ENCODE measurements around the gene LASP1.

Gene LASP1

DNA sequence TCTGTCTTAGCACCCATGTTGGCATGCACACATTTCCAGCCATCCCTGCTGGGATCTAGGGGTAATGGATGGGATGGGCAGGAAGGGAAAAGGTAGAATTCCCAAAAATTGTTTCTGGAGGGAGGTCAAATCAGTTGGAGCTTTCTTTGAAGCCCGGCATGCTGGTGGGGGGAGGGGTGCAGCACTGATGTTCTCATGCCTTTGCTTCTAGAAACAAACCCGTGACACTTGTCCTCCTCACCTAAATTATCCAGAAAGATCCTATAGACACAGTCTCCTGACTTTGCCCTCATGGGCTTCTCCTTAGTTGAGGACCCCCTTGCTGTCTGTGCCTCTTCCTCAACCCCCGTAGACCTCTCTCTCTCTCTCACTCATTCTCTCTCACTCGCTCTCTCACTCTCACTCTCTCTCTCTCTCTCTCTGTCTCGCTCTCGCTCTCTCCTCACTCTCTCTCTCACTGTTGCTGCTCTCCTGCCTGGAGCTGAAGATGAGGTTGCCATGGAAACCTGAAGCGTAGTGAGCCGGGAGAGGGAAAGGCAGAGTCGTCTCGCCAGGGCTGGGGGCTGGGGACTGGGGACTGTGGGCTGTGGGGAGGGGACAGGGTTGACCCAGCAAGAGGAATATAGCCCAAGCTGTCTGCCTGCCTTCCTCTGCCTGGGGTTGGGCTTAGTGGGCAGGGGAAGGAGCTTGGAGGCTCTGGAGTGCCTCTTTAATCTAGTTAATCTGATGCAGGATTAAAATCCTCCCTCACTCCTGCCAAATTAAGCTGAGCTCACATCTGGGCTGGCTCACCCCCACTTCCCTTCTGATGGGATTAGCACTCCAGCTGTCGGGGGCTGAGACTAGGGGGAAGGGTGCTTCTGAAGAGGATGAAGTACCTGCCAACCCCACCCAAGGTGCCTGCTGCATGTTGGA lies 16.1 kb downstream of the LASP1 start:
- TF ChIP-seq, protein P1, sequence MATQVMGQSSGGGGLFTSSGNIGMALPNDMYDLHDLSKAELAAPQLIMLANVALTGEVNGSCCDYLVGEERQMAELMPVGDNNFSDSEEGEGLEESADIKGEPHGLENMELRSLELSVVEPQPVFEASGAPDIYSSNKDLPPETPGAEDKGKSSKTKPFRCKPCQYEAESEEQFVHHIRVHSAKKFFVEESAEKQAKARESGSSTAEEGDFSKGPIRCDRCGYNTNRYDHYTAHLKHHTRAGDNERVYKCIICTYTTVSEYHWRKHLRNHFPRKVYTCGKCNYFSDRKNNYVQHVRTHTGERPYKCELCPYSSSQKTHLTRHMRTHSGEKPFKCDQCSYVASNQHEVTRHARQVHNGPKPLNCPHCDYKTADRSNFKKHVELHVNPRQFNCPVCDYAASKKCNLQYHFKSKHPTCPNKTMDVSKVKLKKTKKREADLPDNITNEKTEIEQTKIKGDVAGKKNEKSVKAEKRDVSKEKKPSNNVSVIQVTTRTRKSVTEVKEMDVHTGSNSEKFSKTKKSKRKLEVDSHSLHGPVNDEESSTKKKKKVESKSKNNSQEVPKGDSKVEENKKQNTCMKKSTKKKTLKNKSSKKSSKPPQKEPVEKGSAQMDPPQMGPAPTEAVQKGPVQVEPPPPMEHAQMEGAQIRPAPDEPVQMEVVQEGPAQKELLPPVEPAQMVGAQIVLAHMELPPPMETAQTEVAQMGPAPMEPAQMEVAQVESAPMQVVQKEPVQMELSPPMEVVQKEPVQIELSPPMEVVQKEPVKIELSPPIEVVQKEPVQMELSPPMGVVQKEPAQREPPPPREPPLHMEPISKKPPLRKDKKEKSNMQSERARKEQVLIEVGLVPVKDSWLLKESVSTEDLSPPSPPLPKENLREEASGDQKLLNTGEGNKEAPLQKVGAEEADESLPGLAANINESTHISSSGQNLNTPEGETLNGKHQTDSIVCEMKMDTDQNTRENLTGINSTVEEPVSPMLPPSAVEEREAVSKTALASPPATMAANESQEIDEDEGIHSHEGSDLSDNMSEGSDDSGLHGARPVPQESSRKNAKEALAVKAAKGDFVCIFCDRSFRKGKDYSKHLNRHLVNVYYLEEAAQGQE (IDR thresholded peaks at IDR 0.05; ENCODE audit: insufficient replicate concordance, low read depth): no peak
- TF ChIP-seq POLR2AphosphoS5 (IDR thresholded peaks at IDR 0.05; ENCODE audit: low read depth) (no peak), SPI1 (IDR thresholded peaks at IDR 0.05; ENCODE audit: borderline replicate concordance, low read depth) (no peak), GABPA (IDR thresholded peaks at IDR 0.05; ENCODE audit: low read depth) (no peak)
- TF ChIP-seq, protein P2, sequence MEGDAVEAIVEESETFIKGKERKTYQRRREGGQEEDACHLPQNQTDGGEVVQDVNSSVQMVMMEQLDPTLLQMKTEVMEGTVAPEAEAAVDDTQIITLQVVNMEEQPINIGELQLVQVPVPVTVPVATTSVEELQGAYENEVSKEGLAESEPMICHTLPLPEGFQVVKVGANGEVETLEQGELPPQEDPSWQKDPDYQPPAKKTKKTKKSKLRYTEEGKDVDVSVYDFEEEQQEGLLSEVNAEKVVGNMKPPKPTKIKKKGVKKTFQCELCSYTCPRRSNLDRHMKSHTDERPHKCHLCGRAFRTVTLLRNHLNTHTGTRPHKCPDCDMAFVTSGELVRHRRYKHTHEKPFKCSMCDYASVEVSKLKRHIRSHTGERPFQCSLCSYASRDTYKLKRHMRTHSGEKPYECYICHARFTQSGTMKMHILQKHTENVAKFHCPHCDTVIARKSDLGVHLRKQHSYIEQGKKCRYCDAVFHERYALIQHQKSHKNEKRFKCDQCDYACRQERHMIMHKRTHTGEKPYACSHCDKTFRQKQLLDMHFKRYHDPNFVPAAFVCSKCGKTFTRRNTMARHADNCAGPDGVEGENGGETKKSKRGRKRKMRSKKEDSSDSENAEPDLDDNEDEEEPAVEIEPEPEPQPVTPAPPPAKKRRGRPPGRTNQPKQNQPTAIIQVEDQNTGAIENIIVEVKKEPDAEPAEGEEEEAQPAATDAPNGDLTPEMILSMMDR (IDR thresholded peaks at IDR 0.05; ENCODE audit: insufficient read depth, low read length): no peak
- Histone ChIP-seq H3K27me3 (ENCODE audit: insufficient read depth, poor library complexity, severe bottlenecking) (no peaks in the 10 kb centered on the region), H3K27ac (replicated peaks) (no peak overlapping the region), H3K4me3 (replicated peaks; ENCODE audit: insufficient read depth, low read length) (no peak overlapping the region)
- DNase-seq (ENCODE audit: low read depth in 1 of 2, low spot score in 1 of 2): no peak

DNA sequence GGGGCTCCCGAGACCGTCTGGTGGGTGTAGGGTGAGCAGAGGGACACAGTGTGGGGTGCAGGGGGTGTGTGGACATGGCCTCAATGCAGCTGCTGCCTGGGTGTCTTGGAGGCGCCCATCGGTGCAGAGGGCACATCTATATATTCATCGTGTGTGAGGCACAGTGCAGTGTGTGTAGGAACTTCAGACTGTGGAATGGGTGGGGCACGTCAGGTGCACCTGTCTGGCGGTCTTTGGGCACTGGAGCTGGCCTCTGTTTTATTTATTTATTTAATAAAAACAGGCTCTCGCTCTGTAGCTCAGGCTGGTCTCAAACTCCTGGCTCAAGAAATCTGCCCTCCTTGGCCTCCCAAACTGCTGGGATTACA lies 16.8 kb downstream of the LASP1 start:
- no peak for DNase-seq (ENCODE audit: low read depth in 1 of 2, low spot score in 1 of 2)
- Histone ChIP-seq H3K27ac (replicated peaks) (no peak overlapping the region), H3K4me3 (replicated peaks; ENCODE audit: insufficient read depth, low read length) (no peak overlapping the region), H3K27me3 (ENCODE audit: insufficient read depth, poor library complexity, severe bottlenecking) (no peaks in the 10 kb centered on the region)
- TF ChIP-seq, protein P2 (IDR thresholded peaks at IDR 0.05; ENCODE audit: insufficient read depth, low read length): no peak
- TF ChIP-seq POLR2AphosphoS5 (IDR thresholded peaks at IDR 0.05; ENCODE audit: low read depth) (no peak), SPI1 (IDR thresholded peaks at IDR 0.05; ENCODE audit: borderline replicate concordance, low read depth) (no peak), GABPA (IDR thresholded peaks at IDR 0.05; ENCODE audit: low read depth) (no peak)
- TF ChIP-seq, protein P1 (IDR thresholded peaks at IDR 0.05; ENCODE audit: insufficient replicate concordance, low read depth): no peak

DNA sequence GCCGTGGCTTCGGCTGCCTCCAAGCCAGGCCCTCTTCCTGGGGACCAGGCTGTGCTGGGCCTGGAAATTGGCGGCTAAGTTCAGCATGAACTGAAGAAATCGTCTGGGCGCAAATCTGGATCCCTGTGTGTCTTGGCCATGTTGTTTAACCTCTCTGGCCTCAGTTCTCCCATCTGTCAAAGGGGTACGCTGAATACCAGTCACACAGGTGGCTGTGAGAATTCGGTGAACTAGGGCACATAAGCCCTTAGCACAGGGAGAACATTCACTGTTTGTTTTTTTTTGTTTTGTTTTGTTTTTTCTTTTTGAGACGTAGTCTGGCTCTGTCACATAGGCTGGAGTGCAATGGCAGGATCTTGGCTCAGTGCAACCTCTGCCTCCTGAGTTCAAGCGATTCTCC lies 19.0 kb downstream of the LASP1 start:
- H3K4me3 ChIP-seq (replicated peaks; ENCODE audit: insufficient read depth, low read length): no peak overlapping the region
- no peak for DNase-seq (ENCODE audit: low read depth in 1 of 2, low spot score in 1 of 2)
- TF ChIP-seq POLR2AphosphoS5 (IDR thresholded peaks at IDR 0.05; ENCODE audit: low read depth) (no peak), GABPA (IDR thresholded peaks at IDR 0.05; ENCODE audit: low read depth) (no peak), SPI1 (IDR thresholded peaks at IDR 0.05; ENCODE audit: borderline replicate concordance, low read depth) (no peak)
- TF ChIP-seq, protein P2 (IDR thresholded peaks at IDR 0.05; ENCODE audit: insufficient read depth, low read length): no peak
- TF ChIP-seq, protein P1 (IDR thresholded peaks at IDR 0.05; ENCODE audit: insufficient replicate concordance, low read depth): no peak
- no peaks in the 10 kb centered on the region for H3K27me3 ChIP-seq (ENCODE audit: insufficient read depth, poor library complexity, severe bottlenecking)
- no peak overlapping the region for H3K27ac ChIP-seq (replicated peaks)
